NCI-H2081 treated with DMSO at 0.1 percent for 48 hours (cell line): Measurements from ENCODE around the gene TNRC18.
"Not testable (repeated sequence)": the region's sequence is repeated elsewhere in the genome, so short reads cannot be mapped to it uniquely, and the experiment has no call there.

Experiments
- DNase-seq: peaks from one replicate; lab custom pipeline; 2025; lab: John Stamatoyannopoulos, UW

Gene TNRC18

DNA sequence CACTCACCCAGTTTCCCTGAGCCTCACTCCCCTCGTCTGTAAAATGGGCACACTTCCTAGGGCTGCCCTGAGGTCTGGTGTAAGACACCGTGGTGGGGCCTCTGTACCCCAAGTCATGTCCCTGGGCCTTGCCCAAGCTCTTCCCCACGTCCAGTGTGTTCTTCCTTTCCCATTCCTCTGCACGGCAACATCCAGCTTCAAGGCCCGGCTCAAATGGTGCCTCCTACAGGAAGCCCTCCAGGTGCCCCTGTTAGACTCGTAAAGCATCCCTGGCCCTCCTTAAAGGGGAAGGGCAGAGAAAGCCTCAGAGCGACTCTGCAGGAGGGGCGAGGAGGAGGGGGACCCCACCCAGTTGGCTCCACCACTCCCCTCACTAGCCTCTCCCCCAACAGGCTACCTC is 132.3 kb downstream of the TNRC18 start:
- no peak for DNase-seq

GRCh38 chr7:5289355-5289754 is 134.3 kb downstream of the TNRC18 start:
- no peak for DNase-seq

DNA sequence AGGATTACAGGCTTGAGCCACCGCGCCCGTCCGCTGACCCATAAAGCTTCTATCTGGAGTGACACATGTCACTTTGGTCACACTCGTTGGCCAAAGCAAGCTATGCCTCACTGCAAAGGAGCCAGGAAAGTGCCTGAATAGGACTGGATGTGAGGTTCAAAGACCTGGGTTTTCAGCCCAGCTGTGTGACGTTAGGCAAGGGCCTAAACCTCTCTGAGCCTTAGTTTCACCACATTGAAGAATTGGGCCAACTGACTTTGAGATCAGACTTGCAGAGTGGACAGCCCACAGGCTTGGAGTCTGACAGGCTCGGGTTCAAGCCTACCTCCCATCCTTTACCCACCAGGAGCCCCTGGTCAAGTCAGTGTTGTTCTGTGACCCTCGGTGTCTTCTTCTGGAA is 135.1 kb downstream of the TNRC18 start:
- not testable (repeated sequence) for DNase-seq

DNA sequence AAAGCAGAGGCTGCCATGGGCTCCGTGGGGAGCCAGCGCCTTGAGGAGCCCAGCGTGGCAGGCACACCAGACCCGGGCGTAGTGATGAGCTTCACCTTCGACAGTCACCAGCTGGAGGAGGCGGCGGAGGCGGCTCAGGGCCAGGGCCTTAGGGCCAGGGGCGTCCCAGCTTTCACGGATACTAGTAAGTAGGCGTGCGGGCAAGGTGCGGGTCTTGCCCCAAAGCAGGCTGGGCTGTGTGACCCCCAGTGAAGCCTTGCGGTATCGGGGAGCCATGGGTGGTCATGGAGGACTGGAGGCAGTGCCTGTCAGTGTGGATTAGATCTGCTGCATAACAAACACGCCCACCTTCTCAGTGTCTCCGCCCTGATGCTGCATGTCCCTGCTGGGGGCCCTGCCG is 135.8 kb downstream of the TNRC18 start:
- DNase-seq = no peak

- DNase-seq = not testable (repeated sequence)
Measured at GRCh38 chr7:5287373-5287772, 136.3 kb downstream of the TNRC18 start.

- no peak for DNase-seq
Measured at GRCh38 chr7:5286933-5287332, 136.7 kb downstream of the TNRC18 start.

- no peak for DNase-seq
Measured at GRCh38 chr7:5284304-5285281, 139.0 kb downstream of the TNRC18 start.

DNA sequence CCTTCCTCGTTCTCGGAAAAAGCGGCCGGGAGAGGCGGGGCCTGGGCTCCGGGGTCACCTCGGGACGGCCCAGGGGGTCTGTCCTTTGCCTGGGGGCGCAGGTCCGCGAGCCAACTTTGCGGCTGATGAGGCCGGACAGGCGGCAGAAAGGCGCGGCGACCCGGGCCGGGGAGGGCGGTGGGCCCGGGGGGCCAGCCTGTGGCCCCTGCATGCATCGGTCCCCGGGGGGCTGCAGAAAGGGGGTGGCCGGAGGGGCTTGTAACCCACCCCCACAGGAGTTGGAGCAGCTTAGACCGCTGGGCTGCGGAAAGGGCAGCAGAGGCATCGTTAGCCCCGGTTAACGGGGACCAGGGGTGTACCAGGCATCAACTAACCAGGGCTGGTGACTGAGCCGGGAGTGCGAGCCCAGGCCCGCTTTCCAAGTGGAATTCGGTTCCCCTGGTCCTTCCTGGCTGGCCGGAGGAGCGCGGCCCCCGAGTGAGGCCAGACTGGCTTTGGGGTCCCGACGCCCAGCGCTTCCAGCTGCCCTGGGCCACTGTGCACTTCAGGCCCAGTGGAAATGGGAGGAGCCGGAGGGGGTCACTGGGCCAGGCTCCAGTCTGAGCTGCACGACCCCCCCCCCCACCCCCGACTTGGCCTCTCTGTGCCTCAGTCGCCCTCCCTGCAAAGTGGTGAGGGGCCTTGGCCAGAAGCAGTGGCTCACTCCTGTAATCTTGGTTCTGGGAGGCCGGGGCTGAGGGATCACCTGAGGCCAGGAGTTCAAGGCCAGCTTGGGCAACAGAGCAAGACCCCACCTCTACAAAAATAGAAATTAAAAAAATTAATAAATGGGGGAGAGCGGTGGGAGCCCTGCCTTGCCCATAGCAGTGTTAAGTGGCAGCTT is 140.0 kb downstream of the TNRC18 start:
- no peak for DNase-seq

- no peak for DNase-seq
Measured at GRCh38 chr7:5282543-5283316, 140.9 kb downstream of the TNRC18 start, which contains the start of gene SLC29A4. TSS of gene SLC29A4 (plus strand) at chr7:5282943. CDS start at chr7:5287817, 4,874 bp downstream.

- not testable (repeated sequence) for DNase-seq
Measured at GRCh38 chr7:5281598-5282500, 141.8 kb downstream of the TNRC18 start.

- no peak for DNase-seq
Measured at GRCh38 chr7:5279734-5280133, 143.9 kb downstream of the TNRC18 start.

GRCh38 chr7:5278766-5279165 is 144.9 kb downstream of the TNRC18 start:
- no peak for DNase-seq

DNA sequence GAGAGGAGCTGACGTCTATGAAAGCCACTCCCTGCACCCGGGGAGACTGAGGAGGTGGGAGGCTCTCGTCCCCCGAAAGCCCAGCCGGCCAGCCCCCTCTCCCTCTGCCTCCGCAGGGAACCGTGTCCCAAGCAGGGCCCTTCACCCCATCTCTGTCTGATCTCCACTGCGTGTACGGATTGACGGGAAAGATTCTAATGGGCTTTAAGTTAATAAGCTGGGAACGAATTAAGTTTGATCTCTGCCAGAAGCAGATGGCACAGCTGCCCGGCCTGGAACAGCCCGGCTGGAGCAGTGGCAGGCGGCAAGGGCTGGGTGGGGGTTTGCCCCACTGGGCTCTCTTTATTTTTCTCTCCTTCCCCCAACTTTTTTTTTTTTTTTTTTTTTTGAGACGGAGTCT is 147.0 kb downstream of the TNRC18 start:
- no peak for DNase-seq

GRCh38 chr7:5276123-5276522 is 147.5 kb downstream of the TNRC18 start:
- not testable (repeated sequence) for DNase-seq

DNA sequence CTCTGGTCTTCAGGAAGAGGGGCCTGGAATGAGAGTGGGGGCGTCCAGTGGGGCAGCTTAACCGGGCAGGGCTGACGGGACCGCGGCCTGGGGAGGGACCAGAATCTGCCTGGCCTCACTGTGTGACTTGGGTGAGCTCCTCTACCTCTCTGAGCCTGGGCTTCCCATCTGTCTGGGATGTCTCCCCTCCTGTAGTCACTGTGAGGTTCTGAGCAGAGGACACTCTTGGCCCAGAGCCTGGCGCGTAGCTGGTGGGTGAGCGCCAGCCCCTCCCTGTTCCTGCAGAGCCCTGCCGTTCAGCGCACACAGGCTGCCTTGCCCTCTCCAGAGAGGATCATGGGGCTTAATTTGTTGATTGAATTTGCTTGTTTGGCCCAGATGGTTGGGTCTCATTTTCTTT is 148.1 kb downstream of the TNRC18 start:
- not testable (repeated sequence) for DNase-seq

GRCh38 chr7:5274985-5275431 is 148.6 kb downstream of the TNRC18 start:
- DNase-seq = not testable (repeated sequence)

GRCh38 chr7:5274441-5274840 is 149.2 kb downstream of the TNRC18 start:
- DNase-seq = no peak

- not testable (repeated sequence) for DNase-seq
Measured at GRCh38 chr7:5273831-5274405, 149.7 kb downstream of the TNRC18 start.

GRCh38 chr7:5270788-5271187 is 152.8 kb downstream of the TNRC18 start:
- DNase-seq = no peak

- not testable (repeated sequence) for DNase-seq
Measured at GRCh38 chr7:5269992-5270657, 153.5 kb downstream of the TNRC18 start.
